Endothelial cell of umbilical vein (primary cell): ENCODE data around the gene SLC35E4. TPM values are rescaled to one million over a fixed set of nuclear protein-coding genes. Genes with fewer than 3 reads are reported as not detected.

Experiments used
- BruUV-seq: library from RNA; stranded (reverse); fragments of 400-500 nt; replicated peaks from 2 replicates; lab custom pipeline; 2021; lab: Mats Ljungman, UMichigan
- CTCF ChIA-PET: fragments of 300-600, 350-600 bp; sonication (Branson Sonifier 250); formaldehyde crosslinking; loops from one replicate; lab custom pipeline; 2021; ENCODE audit warnings: antibody characterized with exemption, inconsistent platforms; lab: Charles Lee
- POLR2A ChIA-PET: fragments of 300-600, 350-600 bp; sonication (Branson Sonifier 250); formaldehyde crosslinking; loops from one replicate; lab custom pipeline; 2021; ENCODE audit warnings: antibody characterized with exemption, inconsistent platforms; lab: Charles Lee
- DNase-seq: peaks from one replicate; pipeline ENCODE4 v3.0.0-alpha.2; 2011; ENCODE audit warnings: low read depth, low spot score
- FAIRE-seq: peaks from 2 replicates; lab custom pipeline; 2011; peaks lifted over from hg19 to GRCh38; lab: Jason Lieb, UNC
- H2AFZ ChIP-seq: 2 replicates; pipeline ENCODE4 v1.6.0; 2012; ENCODE audit warnings: low read depth, low read length, control low read depth, inconsistent platforms
- H3K27ac ChIP-seq: 2 replicates; pipeline ENCODE4 v1.5.1; 2011; ENCODE audit warnings: low read depth, mild to moderate bottlenecking, control low read depth, low read length, moderate library complexity; ENCODE audit not compliant: insufficient read depth
- H3K27me3 ChIP-seq, 2 experiments: 2 replicates each; pipeline versions ENCODE4 v1.6.0 to v1.6.1; 2011; ENCODE audit warnings: low read length in 2 of 2, mixed read lengths in 1 of 2; ENCODE audit not compliant: control insufficient read depth in 2 of 2, insufficient read depth in 2 of 2
- H3K36me3 ChIP-seq, 2 experiments: 2 replicates in 1 of 2; 3 replicates in 1 of 2; pipeline ENCODE4 v1.5.1; 2011; ENCODE audit warnings: low read length in 2 of 2, mild to moderate bottlenecking in 1 of 2, moderate library complexity in 1 of 2; ENCODE audit not compliant: control insufficient read depth in 2 of 2, insufficient read depth in 2 of 2; ENCODE audit errors: extremely low read depth in 1 of 2
- H3K4me1 ChIP-seq: 3 replicates; pipeline ENCODE4 v1.5.1; 2011; ENCODE audit warnings: mild to moderate bottlenecking, low read length; ENCODE audit not compliant: control insufficient read depth, insufficient read depth; ENCODE audit errors: extremely low read depth
- H3K4me2 ChIP-seq: 2 replicates; pipeline ENCODE4 v1.6.1; 2011; ENCODE audit warnings: low read length, control low read depth, mixed read lengths; ENCODE audit not compliant: insufficient read depth
- H3K4me3 ChIP-seq, 3 experiments: fragments of 200-600 bp in 1 of 3; sonication (generic), shearing (Covaris generic) in 1 of 3; replicated peaks in 1 of 3; 2 replicates each; pipeline ENCODE4 v1.5.1; 2011 to 2016; ENCODE audit warnings: control low read depth in 3 of 3, low read length in 3 of 3, mild to moderate bottlenecking in 2 of 3, inconsistent platforms in 1 of 3, low read depth in 1 of 3, moderate library complexity in 1 of 3; ENCODE audit not compliant: insufficient read depth in 1 of 3
- H3K79me2 ChIP-seq: 2 replicates; pipeline ENCODE4 v1.6.0; 2012; ENCODE audit warnings: low read length, inconsistent platforms; ENCODE audit not compliant: control insufficient read depth, insufficient read depth
- H3K9ac ChIP-seq: replicated peaks from 2 replicates; pipeline ENCODE3; 2011; ENCODE audit warnings: low read length, control low read depth; ENCODE audit not compliant: insufficient read depth; ENCODE audit errors: extremely low read depth
- H3K9me1 ChIP-seq: replicated peaks from 3 replicates; pipeline ENCODE4 v1.6.0; 2011; ENCODE audit warnings: mild to moderate bottlenecking, low read length; ENCODE audit not compliant: control insufficient read depth, insufficient read depth; ENCODE audit errors: extremely low read depth
- H3K9me3 ChIP-seq: replicated peaks from 2 replicates; pipeline ENCODE4 v1.5.1; 2012; ENCODE audit warnings: low read length, inconsistent platforms; ENCODE audit not compliant: control insufficient read depth, insufficient read depth
- H4K20me1 ChIP-seq: replicated peaks from 2 replicates; pipeline ENCODE3; 2011; ENCODE audit warnings: mild to moderate bottlenecking, low read length; ENCODE audit not compliant: control insufficient read depth, insufficient read depth; ENCODE audit errors: extremely low read depth
- JUN ChIP-seq: IDR thresholded peaks from 2 replicates; pipeline ENCODE4 v1.6.1; 2011; ENCODE audit warnings: borderline replicate concordance, low read depth; ENCODE audit not compliant: insufficient read length, insufficient read depth
- MYC ChIP-seq: IDR thresholded peaks from one replicate; pipeline ENCODE4 v1.6.1; 2011; ENCODE audit warnings: mild to moderate bottlenecking, low read depth, low read length
- dilution Hi-C: fragments of 300-500 bp; cut with MboI; formaldehyde crosslinking; loops from one replicate; pipeline ENCODE4 v1.15.0; 2019; ENCODE audit warnings: low sequenced_read_pairs; ENCODE audit not compliant: extremely low pct_ligation_motif_present
- intact Hi-C: fragments of 100-400 bp; cut with micrococcal nuclease; formaldehyde crosslinking; loops from one replicate; pipeline ENCODE4 v1.10.0; 2022
- polyA plus RNA-seq, 4 experiments: library from polyadenylated mRNA; depleted of rRNA in 3 of 4; stranded (reverse) in 3 of 4; unstranded in 1 of 4; fragments of >200 nt; gene quantifications; 2 replicates each; pipeline versions ENCODE4 v1.2.1 to v1.2.3, GENCODE V29; 2011 to 2012; ENCODE audit warnings: missing spikeins in 1 of 4
- total RNA-seq: library from RNA; stranded (reverse); gene quantifications from 2 replicates; pipeline ENCODE4 v1.2.3, GENCODE V29; 2021

The SLC35E4 gene
- total and polyA plus RNA-seq, 2 donors (not counting 3 experiments of a cell fraction or from before 2014, with no cell fraction given) = 10.7 to 15.3 TPM

DNA sequence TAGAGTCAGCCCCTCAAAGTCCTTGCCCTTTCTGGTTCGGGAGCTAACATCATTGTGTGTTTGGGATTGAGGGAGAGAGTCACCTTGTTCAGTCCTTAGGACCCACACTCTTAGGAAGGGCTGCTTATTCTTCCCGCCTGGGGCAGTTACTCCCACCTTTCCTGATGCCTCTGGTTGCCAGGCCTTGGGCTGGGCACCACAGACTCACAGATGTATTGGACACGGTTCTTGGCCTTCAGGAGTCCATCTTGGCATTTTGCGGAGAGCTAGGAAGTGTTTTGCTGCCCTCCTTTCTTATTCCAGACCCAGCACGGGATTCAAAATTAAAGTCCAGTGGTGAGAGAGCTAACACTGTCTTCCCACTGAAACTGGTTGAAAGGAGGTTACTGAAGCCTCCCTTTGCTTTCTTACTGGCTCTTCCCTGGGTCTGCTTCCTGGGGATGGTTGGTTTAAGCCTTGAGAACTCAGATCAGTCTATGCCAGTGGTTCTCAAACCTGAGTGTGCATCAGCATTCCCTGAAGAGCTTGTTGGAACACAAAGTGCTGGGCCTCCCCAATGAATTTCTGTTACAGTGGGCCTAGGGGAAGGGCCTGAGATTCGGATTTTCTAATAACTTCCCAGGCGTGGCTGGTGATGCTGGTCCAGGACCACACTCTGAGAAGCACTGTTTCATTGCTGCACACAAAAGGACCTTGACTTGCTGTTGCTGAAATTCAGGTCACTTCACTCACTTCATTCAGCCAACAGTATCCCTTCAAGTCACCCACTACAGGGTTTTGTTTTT lies 60.5 kb downstream of the SLC35E4 start:
- DNase-seq (no peak), FAIRE-seq (no peak)
- ChIA-PET CTCF (interaction anchor here (1.7 to 3.4 kb wide), 2 partner anchors 59 to 61 kb away, joined by 7 to 41 read pairs; partner anchors contain the start of gene SLC35E4), POLR2A (no interaction called here)
- Histone ChIP-seq H3K36me3 (no peaks in the 10 kb centered on the region), H3K27ac (no peak overlapping the region), H3K9me1 (no peaks in the 10 kb centered on the region), H3K4me1 (peaks cover 9% of the 10 kb centered on the region), H3K4me3 (no peak overlapping the region), H2AFZ (no peak overlapping the region), H4K20me1 (no peaks in the 10 kb centered on the region), H3K27me3 (no peaks in the 10 kb centered on the region), H3K9me3 (no peaks in the 10 kb centered on the region), H3K9ac (no peak overlapping the region), H3K4me2 (no peak overlapping the region), H3K79me2 (no peaks in the 10 kb centered on the region)
- intact Hi-C loops = loop anchor here (2.0 kb wide), 2 partner anchors 29 to 51 kb away; partner anchors contain the start of gene DUSP18
- TSS peak; percentile 9 for BruUV-seq
- TF ChIP-seq JUN (no peak), MYC (no peak)
- dilution Hi-C loops = loop anchor here (10.0 kb wide), 1 partner anchor 239 kb away; no protein-coding TSS in a partner anchor

Other genes starting within 250 kb of the SLC35E4 start
- 24.4 and 26.9 TPM in 2 replicates for gene RNF215, start 248.4 kb upstream of the SLC35E4 start, total RNA-seq
- 16.7 and 21.7 TPM in 2 replicates for gene RNF215, start 248.4 kb upstream of the SLC35E4 start, polyA plus RNA-seq
- gene SEC14L2, start 238.8 kb upstream of the SLC35E4 start, total RNA-seq = 22.7 and 28.8 TPM in 2 replicates
- 22.5 and 24.0 TPM in 2 replicates for gene SEC14L2, start 238.8 kb upstream of the SLC35E4 start, polyA plus RNA-seq
- 30.3 and 33.9 TPM in 2 replicates for gene MTFP1, start 210.0 kb upstream of the SLC35E4 start, total RNA-seq
- gene MTFP1, start 210.0 kb upstream of the SLC35E4 start, polyA plus RNA-seq = 41.9 and 55.4 TPM in 2 replicates
- gene SEC14L3, start 163.8 kb upstream of the SLC35E4 start, total RNA-seq = not detected in 2 replicates
- gene SEC14L3, start 163.8 kb upstream of the SLC35E4 start, polyA plus RNA-seq = not detected in 2 replicates
- gene SEC14L4, start 130.1 kb upstream of the SLC35E4 start, total RNA-seq = not detected in 2 replicates
- not detected in 2 replicates for gene SEC14L4, start 130.1 kb upstream of the SLC35E4 start, polyA plus RNA-seq
- 0.15 TPM in 1 of 2 replicates, not detected in the other for gene SEC14L6, start 89.0 kb upstream of the SLC35E4 start, total RNA-seq
- gene SEC14L6, start 89.0 kb upstream of the SLC35E4 start, polyA plus RNA-seq = 0.04 and 0.11 TPM in 2 replicates
- not detected in 2 replicates for gene GAL3ST1, start 61.1 kb upstream of the SLC35E4 start, total RNA-seq
- 0.06 TPM in 1 of 2 replicates, not detected in the other for gene GAL3ST1, start 61.1 kb upstream of the SLC35E4 start, polyA plus RNA-seq
- gene PES1, start 43.9 kb upstream of the SLC35E4 start, total RNA-seq = 106 and 110 TPM in 2 replicates
- gene PES1, start 43.9 kb upstream of the SLC35E4 start, polyA plus RNA-seq = 135 and 154 TPM in 2 replicates
- gene TCN2, start 28.6 kb upstream of the SLC35E4 start, total RNA-seq = 62.3 and 80.6 TPM in 2 replicates
- gene TCN2, start 28.6 kb upstream of the SLC35E4 start, polyA plus RNA-seq = 188 and 199 TPM in 2 replicates
- gene DUSP18, start 32.1 kb downstream of the SLC35E4 start, total RNA-seq = 17.5 and 18.3 TPM in 2 replicates
- 30.1 and 32.9 TPM in 2 replicates for gene DUSP18, start 32.1 kb downstream of the SLC35E4 start, polyA plus RNA-seq
- 6.5 and 7.5 TPM in 2 replicates for gene OSBP2, start 59.1 kb downstream of the SLC35E4 start, total RNA-seq
- gene OSBP2, start 59.1 kb downstream of the SLC35E4 start, polyA plus RNA-seq = 4.1 and 4.3 TPM in 2 replicates